HG03175 (cell line): ENCODE data around the gene PCSK9.

Source experiments
- ATAC-seq: cut with Tn5 transposase; IDR thresholded peaks from one replicate; pipeline ENCODE4 v1.9.1; 2021; ENCODE audit warnings: mild to moderate bottlenecking, moderate library complexity; ENCODE audit not compliant: unreplicated experiment

The PCSK9 gene

DNA sequence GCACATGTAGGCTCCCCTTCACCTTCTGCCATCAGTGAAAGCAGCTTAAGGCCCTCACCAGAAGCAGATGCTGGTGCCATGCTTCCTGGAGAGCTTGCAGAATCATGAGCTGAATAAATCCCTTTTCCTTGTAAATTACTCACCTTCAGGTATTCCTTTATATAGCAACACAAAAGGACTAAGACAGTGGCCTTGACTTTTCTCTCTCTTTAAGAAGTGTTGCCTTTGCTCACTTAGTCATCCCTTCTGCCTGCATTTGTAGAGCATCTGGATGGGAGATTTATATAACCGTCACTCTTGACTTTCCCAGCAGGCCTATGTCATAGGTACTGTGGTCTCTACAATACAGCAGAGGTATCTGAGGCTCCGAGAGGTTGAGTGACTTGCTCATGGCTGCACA lies 3.7 kb downstream of the PCSK9 start:
- no peak for ATAC-seq

DNA sequence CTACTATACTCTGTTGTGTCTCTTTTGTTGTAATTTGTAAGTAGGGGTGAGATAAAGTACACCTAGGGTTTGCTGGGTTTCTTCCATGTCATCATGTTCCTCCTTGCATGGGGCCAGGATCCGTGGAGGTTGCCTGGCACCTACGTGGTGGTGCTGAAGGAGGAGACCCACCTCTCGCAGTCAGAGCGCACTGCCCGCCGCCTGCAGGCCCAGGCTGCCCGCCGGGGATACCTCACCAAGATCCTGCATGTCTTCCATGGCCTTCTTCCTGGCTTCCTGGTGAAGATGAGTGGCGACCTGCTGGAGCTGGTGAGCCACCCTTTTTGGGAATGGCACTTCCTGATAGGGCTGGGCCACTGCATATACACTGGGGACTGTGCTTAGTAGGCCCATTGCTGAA lies 4.4 kb downstream of the PCSK9 start:
- no peak for ATAC-seq

DNA sequence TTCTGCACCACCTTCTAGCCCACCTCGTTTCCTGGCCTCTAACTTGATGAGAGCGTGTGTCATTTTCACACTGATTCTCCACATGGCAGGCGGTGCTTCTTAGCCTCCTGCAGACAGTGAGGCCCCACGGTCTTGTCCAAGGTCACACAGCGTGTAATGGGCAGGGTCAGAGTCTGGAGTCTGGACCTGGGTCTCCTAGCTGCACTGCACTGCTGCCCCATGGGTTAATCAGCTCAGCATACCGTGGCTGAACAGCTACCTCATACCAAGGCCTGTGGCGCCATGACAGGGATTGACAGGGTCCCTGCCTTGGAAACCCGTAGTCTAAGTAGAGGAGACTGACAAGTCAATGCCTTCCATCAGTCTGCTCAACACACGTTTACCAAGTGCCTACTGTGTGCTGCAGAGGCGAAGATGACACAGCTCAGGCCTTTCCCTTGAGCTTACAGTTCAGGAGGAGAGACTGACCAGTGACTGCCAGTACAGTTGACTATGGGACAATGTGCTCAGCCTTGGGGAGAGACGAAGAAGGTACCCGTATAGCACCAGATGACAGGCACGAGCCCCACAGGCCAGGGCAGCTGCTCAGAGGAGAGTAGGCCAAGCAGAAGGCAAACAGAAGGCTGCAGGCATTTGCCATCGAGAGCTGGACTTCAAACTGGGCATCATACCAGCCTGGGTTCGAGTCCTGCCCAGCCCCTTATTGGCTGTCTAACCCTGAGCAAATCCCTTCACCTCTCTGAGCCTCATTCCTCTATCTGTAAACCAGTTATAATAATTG lies 5.5 kb downstream of the PCSK9 start:
- ATAC-seq, result no peak

DNA sequence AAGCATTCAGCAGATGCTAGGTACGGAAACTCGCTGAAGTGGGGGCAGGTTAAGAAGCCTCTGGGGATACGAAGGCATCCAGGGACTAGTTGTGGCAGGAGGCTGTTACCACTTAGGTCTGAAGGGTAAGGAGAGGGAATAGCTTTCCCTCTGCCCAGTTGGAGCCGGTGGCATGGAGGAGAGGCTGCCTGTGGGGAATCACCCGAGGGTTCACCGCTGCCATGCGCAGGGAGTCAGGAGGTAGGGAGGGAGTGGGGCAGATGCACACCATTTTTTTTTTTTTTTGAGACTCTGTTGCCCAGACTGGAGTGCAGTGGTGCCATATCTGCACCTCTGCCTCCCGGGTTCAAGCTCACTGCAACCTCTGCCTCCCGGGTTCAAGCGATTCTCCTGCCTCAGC lies 6.1 kb downstream of the PCSK9 start:
- ATAC-seq, result no peak

DNA sequence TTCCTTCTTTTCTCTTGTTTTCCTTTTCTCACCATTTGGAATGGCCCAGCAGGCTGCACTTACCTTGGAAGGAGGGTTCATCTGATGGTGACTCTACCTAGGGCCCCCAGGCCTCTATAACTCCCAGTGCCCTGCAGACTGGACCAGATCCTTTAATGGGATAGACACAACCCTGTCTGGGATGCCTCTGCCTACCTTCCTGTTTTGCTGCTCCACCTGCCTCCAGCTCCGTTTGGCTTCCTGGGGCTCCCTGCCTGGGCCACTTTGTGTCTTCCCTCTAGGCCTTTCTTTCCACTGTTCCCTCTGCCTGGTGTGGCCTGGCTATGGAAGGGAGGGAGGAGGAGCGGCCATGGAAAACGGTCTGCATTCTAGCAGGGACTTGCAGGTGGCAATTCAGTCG lies 7.5 kb downstream of the PCSK9 start:
- no peak for ATAC-seq

DNA sequence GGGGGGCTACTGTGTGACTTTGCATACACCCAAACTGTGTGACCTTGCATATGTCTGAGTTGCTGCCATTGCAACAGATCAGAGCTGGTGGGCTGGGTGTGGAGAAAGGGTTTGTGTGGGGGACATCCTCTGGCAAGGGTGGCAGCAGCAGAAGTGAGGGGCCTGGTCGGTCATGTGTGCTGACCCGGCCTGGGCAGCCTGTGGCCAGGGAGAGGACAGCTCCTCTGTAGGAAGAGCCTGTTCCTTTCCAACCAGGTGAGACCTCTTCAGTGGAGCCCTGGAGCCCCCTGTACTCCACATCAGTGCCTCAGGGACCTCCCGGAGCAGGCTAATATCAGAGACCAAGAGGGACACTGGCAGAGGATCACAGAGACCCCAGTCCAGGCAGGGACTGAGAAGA lies 8.3 kb downstream of the PCSK9 start:
- ATAC-seq, result no peak

DNA sequence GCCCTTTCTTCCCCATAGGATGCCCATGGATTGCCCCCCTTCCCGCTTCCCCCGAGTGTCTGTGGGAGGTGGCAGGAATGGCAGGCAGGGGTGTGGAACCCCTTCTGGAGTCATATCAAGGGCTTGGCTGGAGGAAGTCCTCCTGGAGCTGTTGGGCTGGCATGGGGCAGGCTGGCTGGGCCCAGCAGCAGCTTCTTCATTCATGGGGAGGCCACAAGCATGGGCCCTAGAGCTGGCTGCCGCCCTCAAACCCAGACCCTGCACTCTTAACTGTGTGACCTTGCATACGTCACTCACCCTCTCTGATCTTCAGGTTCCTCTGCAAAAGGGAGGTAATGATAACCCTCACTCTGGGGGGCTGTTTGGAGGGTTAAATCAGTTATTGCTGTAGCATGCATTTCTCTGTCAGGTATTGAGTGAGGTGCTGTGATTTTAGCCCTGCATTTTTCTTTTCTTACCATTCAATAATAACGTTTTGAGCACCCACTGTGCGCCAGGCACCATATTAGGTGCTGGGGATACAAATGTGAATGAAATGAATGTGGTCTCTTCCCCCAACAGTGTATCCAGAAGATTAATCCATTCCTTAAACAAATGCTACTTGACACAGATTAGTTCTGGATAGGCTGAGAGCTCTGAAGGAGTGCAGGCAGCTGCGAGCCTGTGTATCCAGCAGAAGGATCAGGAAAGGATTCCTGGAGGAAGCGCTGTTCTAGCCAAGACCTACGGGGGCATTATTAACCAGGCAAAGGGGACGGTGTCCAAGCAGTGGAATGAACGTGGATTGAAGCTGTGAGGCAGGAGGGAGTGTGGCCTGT lies 9.3 kb downstream of the PCSK9 start:
- no peak for ATAC-seq

DNA sequence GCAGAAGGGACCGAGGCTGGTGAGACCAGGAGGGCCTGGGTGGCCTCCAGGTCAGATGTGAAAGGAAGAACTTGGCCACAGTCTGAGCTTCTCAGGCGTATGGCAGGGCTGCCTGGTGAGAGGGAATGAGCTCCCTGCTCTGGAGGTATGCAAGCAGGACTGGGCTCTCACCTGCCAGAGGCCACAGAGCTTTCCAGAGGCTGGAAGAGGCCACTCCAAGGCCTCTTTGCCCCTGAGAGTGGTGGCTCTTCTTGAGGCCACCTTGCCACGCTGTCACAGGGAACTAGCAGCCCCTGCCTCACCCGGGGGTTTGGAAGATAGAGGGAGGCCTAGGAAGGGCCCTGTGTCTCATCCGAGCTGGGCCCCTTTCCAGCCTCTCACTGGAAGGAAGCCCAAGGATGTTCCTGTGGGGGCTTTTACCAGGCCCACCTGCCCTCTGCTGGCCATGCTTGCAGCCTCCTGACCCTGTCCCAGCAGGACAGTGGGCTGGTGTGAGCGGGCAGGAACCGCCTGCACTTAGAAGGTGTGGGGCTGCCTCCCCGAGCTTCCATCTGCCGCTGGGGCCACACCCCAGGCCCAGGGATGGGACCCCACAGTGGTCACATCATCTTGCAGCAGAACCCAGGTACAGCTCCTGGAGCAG lies 10.0 kb downstream of the PCSK9 start:
- ATAC-seq, result no peak

DNA sequence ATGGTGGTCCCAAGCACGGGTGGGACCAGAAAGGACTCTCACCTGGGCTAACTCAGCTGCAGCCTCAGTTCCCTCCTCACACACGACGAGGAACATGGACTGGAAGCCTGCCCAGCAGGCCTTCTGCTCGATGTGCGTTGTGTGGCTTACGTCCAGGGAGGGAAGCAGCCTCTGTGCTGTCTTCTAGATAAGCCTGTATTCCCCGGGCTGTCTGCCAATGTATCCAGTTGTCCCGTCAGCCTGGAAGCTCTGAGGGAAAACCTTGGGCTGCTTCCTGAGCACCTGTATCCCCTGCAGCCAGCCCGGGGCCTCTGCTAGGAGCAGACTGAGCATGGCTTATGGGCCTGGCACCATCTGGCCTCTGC lies 10.5 kb downstream of the PCSK9 start:
- no peak for ATAC-seq

DNA sequence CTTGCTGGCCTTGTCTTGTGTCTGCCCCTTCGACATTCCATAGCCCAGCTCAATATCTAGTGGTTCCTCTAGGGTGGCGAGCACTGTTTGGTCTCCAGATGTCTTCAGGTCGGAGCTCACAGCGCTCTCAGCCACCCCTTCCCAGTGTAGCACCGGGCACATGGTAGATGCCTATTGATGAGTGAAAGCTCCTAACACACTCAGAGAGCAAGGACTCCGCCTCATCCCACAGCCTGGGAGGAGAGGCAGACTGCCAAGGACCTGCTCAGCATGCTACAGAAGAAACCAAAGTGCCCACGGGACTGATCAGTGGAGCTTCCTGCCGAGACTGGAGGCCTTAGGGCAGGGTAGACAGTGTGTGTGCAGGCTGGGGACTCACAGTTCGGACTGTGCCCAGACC lies 10.9 kb downstream of the PCSK9 start:
- ATAC-seq, result no peak

DNA sequence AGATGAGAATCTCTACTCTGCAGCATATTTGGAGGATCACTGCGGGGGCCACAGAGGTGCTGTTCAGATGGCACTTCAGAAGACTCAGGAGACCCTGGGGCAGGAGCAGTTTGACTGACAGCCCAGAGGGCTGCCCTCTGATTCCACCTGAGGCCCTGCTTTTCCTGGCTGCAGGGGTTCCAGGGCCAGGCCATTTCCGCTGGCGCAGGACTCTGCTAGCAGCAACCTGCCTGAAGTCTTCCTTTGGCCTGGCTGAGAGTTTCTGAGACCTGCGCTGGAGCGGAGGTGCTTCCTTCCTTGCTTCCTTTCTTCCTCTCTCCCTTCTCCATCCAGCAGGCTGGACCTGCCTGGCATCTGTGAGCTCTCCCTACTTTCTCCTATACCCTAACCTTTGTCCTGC lies 11.8 kb downstream of the PCSK9 start:
- no peak for ATAC-seq

DNA sequence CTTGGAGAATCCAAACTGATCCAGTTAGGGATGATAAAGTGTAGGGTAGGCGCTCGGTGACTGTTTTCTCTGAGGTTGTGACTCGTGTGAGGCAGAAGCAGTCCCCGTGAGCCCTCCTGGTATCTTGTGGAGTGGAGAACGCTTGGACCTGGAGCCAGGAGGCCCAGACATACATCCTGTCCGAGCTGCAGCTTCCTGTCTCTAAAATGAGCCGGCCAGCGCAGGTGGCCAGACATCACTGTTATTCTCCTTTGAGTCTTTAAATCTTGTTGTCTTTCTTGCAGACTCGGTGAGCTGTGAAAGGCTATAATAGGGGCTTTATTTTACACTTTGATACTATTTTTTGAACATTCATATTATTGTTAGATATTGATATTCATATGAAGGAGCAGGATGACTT lies 12.3 kb downstream of the PCSK9 start:
- no peak for ATAC-seq

DNA sequence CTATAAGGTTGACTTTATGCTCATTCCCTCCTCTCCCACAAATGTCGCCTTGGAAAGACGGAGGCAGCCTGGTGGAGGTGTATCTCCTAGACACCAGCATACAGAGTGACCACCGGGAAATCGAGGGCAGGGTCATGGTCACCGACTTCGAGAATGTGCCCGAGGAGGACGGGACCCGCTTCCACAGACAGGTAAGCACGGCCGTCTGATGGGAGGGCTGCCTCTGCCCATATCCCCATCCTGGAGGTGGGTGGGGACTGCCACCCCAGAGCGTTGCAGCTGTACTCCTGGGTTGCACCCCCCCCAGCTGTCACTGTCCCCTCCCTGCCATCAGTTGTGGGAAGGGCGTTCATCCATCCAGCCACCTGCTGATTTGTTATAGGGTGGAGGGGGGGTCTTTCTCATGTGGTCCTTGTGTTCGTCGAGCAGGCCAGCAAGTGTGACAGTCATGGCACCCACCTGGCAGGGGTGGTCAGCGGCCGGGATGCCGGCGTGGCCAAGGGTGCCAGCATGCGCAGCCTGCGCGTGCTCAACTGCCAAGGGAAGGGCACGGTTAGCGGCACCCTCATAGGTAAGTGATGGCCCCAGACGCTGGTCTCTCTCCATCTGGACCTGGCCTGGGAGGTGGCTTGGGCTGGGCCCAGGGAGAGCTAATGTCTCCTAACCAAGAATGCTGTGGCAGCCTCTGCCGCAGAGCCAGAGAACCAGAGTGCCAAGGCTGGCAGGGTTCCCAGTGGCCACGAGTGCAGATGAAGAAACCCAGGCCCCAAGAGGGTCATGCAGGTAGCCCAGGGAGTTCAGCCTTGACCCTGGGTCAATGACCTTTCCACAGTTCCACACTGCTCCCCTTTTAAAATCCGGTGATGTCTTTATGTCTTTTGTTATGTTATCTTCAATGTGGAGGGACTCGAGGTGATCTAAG lies 13.1 kb downstream of the PCSK9 start:
- no peak for ATAC-seq

DNA sequence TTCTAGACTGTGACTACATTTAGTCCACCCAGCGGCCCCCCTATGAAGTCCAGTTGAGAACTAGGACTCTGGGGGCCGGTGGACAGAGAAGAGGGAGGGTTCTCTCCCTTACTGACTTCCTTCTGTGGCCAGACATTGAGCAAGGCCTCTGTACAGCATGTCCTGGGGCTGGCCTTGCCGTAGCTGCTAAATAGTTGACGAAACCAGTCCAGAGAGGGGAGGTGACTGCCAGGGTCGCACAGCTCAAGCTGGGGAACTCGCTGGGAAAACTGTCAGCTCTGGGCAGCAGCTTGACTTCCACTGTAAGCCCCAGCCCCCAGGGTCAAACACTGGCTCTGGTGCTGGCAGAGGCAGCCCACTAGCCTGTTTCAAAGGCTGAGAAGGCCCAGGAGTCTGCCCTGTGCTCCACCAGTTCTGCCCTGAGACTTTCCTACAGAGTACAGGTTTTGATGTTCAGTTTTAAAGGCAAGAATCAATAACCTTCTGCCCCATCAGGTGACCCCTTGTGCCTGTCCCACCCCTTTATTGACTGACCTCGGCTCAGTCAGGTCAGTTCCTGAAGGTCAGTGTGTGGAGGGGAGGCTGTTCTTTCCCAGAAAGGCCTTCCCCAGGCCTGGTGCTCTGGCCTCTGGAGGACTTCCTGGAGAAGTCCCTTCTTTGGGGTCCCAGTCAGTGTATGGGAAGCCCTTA lies 14.1 kb downstream of the PCSK9 start:
- ATAC-seq, result no peak

DNA sequence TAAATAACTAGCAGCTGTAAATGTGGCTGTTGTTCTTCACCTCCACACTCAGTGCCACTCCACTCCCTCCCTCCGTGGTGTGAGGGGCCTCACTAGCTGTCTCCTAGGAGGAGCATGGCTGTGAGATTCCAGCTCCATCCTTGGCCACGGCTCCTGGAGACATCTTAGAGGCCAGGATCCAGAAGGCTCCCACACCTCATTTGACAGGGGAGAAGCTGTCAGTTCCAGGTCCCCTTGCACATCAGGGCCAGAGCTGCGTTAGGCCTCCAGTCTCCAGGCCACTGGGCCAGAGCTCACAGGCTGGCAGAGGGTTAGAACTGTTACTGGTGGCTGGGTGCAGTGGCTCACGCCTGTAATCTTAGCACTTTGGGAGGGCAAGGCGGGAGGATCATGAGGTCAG lies 15.0 kb downstream of the PCSK9 start:
- ATAC-seq, result no peak

DNA sequence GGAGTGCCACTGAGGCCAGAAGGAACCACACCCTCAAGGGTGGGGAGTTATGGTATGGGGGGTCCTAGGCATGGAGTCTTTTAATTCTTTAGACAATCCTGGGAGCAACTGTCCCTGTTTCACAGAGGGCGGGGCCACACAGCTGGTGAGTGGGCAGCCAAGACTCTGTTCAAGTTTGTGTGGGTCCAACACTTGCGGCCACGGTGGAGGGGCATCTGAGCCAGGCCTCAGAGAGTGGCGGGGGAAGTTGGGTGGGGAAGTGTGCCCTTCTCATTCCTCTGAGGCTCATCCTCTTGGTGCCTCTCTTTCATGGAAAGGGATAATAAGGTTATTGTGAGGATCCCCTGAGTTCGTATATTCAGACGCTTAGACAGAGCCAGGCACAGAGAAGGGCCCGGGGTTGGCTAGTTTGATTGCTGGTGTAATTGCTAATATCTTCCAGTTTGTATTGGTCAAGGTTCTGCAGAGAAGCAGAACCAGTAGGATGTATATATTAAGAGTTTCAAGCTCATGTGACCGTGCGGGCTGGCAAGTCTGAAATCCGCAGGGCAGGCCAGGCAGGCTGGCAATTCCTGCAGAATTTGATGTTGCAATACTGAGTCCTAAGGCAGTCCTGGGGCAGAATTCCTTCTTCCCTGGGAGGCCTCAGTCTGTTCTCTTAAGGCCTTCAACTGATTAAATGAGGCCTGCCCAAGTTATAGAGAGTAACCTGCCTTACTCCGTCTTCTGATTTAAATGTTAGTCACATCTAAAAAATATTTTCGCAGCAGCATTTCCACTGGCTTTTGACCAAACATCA lies 15.9 kb downstream of the PCSK9 start:
- no peak for ATAC-seq

DNA sequence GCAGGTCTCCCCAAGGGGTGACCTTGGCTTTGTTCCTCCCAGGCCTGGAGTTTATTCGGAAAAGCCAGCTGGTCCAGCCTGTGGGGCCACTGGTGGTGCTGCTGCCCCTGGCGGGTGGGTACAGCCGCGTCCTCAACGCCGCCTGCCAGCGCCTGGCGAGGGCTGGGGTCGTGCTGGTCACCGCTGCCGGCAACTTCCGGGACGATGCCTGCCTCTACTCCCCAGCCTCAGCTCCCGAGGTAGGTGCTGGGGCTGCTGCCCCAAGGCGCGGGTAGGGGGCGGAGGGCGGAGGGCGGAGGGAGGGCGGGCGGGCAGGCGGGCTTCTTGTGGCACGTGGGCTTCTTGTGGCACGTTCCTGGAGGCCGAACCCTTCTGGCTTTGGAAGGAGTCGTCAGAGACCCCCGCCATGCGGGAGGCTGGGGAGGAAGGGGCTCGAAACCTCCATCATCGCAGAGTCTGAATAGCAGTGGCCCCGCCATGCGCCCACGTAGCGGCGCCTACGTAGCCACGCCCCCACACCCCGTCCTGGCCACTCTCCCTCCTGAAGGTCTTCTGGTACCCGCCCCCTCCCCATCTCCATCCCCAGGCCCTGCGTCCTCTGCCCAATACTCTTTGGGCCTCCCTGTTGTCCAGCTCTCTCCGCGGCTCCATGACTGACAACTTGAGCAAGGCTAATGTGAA lies 16.7 kb downstream of the PCSK9 start:
- no peak for ATAC-seq

DNA sequence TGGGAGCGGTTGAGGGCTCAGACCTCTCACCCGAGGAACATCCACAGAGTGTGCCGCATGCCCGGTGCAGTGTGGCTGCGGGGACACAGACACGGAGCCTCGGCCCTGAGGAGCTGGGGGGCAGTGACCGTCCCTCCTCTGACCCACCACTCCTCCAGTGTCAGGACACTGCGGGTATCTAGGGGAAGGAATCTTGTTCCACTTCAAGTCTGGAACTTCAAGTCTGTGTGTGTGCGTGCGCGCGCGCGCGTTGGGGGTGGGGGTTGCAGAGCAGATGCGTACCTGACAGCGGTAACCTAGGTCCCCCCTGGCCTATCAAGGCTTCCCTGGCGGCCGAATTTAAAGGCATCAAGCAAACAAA lies 17.3 kb downstream of the PCSK9 start:
- ATAC-seq, result no peak
